ENCODE results near the gene ZNF672.
"Not testable (repeated sequence)": the region's sequence is repeated elsewhere in the genome, so short reads cannot be mapped to it uniquely, and the experiment has no call there.

ZNF672 gene

DNA sequence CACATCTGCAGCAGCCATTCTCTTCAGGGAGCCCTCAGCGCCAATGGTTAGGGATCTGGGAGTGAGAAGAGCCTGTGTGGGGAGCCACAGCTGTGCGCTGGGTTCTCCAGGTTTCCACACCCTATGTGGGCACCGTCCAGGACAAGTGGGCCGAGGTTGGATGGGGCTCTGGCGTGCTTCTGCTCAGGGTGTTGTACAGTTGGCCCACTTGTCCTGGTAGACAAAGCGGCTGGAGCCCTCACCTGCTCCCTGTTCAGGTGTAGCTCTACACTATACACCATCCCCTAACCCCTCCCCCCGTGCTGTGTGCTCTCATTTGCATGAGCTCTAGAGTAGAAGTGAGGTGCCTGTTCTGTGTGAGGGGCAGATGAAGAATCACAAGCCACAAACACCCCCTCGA is 24.5 kb upstream of the ZNF672 start:
- no peak for DNase-seq

DNA sequence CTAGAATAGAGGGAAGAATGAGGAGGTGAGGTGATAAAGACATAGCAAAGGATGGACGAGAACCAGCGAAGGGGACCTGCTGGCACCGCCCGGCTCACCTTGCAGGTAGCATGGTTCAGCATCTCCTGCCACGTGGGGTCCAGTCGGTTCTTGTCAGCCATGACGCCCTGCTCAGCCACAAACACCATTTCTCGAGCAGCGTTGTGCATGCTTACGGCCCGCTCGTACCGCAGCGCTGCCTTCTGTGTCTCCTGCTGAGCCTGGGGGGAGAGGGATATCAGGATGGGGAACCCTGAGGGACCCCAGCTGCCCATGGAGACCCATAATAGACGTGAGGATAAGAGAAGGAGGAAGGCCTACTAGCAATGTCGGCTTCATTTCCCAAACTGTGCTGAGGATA is 23.7 kb upstream of the ZNF672 start:
- no peak for DNase-seq

DNA sequence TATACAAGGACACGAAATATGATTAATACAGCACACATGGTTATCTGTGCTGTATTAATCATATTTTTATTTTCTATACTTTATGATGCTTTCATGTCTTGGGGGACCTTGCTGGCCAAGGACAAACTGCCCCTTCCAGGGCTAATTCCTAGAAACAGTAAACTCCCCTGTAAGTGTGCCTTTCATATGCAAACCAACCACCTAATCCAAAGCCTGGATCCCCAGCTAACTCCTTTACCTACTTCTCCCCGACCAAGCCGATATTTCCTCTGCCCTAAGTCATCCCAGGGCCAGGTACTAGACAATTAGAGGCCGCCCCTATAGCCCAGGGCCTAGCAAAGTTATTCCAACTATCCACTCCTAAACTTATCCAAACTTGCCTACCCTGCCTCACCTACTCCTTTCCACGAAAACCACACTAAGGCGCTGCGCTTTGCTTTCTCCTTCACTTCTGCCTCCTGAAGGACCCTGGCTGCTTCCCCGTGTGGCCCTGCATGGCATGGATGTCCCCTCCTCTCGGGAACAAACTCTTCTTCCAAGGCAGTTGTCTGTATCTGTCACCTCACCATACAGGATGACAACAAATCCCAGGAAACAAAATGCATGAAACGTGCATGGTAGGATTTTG is 22.5 kb upstream of the ZNF672 start:
- no peak for DNase-seq

DNA sequence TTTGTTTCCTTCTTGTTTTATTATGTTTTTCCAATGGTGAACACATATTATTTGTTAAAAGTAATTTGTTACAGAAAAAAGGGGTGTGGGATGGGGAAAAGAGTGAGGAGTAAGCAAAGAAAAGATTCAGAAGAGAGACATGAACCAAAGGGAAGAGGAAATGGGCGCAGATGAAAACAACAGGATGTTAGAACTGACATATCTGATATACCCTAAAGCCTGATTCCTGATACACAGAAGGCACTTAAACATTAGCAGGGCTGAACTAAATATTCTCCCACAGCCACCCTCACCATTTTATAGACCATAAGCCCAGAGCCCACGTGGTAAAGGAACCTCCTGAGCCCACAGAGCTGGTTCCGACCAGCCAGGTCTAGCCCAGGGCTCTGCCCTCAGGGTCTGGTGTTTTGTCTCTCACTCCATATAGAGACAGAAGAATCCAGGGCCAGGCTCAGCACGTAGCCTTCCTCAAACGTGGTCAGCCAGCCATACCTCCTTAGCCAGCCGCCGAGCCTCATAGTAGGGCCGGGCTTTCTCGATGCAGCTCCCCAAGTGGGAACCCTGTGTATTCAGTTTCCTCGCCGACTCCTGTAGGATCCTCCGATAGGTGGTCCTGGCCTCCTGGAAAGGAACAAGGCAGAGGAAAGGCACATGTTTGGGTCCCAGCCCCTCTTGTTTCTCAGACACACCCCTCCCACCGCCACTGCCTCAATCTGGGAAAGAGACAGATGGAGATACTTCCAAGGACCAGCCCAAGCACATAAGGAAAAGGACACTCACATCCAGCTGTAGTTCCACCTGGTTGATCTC is 21.8 kb upstream of the ZNF672 start:
- no peak for DNase-seq

DNA sequence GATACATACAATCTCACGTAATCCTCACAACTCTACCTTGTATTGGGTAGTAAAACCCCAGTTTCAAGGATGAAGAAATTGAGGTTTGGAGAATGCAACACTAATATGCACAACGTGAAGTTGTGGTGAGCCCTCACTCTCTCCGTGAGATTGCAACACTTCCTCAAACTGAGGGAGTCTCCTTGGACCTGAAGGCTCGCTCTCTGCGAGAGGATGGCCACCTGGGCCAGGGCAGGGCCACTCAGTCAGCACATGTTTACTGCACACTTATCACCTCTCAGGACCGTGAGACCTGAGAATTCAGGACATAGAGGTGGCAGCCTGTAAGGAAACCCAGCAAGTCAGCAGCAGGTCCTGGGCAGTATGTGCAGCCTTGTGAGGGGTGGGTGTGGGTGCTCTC is 21.0 kb upstream of the ZNF672 start:
- DNase-seq, result no peak

DNA sequence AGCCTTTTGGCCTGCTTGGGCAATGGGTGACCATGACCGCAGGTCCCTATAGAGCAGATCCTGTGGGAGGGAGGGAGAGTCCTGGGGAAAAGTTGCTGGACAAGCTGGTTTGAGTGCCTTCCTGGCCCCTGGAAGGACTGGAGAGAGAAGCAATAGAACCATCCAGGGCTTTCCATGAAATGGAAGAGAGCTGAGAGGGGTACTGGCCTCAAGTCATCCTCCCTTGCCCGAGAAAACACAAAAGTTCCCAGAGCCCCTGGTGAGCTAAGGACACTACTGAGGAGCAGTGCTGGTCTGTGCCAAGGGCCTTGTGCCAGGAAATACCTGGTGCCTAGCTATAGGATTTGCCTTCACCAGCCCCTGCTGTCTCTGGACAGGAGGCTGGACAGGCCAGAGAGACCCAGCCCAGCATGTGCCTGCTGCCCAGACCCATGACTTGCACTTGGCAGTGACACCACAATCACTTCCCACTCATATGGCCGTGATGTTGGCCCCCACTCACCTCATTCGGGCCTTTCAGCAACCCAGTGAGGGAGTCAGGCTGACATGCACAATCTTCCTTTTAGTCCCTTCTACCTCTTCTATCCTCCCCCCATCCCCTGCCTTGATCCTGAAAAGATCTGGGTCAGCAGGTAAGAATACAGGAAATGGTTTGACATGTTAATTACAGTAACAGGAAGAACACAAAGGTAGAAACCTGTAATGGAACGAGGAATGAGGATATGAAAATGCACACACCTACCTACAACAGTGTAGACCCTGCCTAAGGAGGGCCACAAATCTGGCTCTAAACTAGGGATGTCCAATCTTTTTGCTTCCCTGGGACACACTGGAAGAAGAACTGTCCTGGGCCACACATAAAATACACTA is 19.3 kb upstream of the ZNF672 start:
- DNase-seq, result no peak

GRCh38 chr1:248820041-248820585 is 17.9 kb upstream of the ZNF672 start:
- DNase-seq, result no peak

DNA sequence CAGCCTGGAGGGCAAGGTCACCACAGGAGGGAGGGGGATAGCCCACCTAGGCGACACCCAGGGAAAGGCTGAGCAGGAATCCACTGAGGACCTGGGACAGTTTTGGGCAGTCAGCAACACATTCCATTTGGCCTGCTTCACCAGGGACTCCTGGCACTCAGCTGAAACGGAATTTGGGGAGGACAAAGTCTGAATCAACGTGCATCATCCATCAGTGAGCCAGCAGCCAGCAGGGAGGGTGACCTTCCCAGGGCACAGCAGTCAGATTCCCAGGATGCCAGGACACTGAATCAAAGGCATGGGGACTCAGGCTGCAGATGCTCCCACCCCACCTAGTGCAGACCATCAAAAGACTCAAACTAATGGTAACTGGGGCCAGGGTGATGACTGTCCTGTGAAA is 16.9 kb upstream of the ZNF672 start:
- DNase-seq, result peak; percentile 88

GRCh38 chr1:248821641-248822040 is 16.4 kb upstream of the ZNF672 start:
- no peak for DNase-seq

GRCh38 chr1:248822148-248823032 is 15.6 kb upstream of the ZNF672 start:
- no peak for DNase-seq

- DNase-seq, result peak; percentile 96
These were observed 14.5 kb upstream of the ZNF672 start for GRCh38 chr1:248823517-248824001.

DNA sequence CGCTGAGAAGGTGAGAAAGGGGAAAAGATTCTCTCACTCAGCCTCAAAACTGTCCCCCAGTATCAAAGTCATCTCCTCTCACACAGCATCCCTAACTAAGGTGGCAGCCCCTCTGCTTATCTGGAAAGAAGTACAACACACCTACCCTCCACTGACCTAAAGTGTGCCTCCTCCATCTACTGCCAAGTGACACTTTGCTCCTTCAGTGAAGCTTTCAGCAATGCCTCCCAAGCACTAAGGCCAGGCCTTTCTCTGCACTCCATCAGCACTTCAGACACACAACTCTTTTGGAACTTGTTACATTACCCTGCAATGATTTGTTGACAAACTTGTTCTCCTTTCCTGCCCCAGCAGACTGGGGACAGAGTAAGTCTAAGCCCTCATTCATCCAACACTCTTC is 13.7 kb upstream of the ZNF672 start:
- no peak for DNase-seq

DNA sequence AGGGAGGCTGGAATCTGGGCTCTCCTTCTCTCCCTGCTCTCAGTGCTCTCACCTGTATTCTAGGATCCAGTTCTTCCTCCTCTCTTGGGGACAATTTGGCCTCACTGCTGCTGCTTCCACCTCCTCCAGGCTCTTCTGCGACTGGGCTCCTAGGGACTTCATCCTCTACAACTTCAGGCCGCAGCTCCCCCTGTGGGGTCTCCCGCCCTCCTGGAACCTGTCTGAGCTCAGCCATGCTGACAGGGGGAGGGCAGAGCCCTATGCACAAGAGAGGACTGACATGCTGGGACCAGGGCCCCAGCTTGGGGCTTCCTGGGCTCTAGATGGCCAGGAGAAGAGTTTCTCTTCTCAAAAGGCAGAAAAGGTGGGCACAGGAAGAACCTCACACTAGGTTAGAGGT is 13.3 kb upstream of the ZNF672 start:
- DNase-seq, result no peak

DNA sequence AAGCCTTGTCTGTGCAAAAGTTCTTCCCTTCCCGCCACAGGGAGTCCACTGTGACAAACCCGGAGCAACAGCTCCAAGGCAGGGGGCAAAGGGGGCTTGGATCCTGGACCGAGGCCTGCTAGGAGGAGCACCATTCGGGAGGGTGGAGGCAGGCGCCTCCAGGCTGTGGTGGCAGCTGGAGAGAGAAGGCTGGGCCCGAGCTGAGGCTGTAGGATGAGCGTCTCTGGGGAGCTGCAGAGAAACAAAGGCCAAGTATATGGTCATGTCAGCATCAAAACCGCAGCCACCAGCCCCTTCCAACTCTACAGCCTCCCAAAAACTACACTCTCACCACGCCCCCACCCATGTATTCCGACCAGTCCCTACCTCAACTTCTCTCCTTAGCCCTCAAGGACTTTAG is 12.9 kb upstream of the ZNF672 start:
- no peak for DNase-seq

- DNase-seq, result no peak
These were observed 12.5 kb upstream of the ZNF672 start for GRCh38 chr1:248825573-248825908.

DNA sequence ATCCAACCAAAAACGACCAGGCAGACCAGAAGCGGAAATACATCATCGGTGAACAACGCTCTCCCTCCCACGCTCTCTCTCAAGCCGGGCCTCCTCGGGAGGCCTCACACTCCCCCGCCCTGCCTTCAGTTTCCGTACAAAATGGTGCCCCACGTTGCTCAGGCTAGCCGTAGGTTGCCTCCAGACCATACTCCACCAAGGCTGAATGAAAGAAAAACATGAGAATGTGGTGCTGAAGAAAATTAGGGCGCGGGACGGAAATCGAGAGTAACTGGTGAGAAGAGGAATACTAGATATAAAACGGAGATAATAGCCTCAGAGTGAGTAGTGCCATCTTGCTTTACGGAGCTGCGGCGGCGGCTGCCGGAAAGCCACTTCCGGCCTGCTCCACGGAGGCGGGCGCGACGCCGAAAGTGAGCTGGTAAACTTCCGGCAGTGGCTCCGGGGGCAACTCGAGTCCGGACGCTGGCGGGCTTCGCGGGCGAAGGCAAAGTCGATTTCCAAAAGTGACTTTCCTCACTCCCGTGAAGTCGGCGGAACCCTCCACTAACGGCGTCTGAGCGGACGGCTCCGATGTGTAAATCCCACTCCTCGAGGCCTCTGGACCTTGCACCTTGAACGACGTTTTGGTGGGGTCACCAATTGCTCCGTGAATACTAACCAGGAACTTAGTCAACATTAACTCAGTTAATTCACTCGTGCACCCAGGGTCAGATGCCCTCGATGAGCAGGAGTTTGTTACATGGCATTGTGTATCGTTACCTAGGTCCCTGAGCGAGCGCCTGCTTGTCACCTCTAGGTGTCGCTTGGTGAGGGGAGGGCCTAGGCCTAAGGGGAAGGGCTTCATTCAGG is 11.9 kb upstream of the ZNF672 start, which contains the start of gene SH3BP5L:
SH3BP5L (minus strand) TSS at position 7 of the 852 bp plus-strand sequence. CDS start 980 bp downstream, outside the sequence.
- peak; percentile 96 for DNase-seq

DNA sequence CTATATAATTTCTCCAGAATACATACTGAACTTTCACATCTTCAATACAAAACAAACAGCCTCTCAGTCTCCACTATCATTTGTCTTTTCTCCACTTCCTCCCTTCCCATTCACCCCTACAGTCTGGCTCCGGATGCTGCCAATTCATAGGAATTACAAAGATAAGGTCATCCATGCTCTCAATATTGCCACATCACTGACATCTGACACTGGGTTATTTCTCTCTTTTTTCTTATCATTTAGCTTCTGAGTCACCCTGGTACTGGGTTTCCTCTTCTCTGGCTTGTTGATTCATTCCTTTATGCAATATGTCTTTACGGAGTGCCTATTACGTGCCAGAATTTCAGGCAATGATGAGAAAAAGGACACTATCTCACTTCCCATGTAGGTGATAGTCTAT is 9.2 kb upstream of the ZNF672 start:
- peak; percentile 46 for DNase-seq

DNA sequence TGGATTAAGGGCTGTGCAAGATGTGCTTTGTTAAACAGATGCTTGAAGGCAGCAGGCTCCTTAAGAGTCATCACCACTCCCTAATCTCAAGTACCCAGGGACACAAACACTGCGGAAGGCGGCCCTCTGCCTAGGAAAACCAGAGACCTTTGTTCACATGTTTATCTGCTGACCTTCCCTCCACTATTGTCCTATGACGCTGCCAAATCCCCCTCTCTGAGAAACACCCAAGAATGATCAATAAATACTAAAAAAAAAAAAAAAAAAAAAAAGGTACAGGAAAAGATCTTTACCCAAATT is 7.4 kb upstream of the ZNF672 start:
- DNase-seq, result not testable (repeated sequence)

GRCh38 chr1:248831842-248832241 is 6.2 kb upstream of the ZNF672 start:
- no peak for DNase-seq

- DNase-seq, result no peak
These were observed 3.6 kb upstream of the ZNF672 start for GRCh38 chr1:248834343-248834940.

Data from fibroblast of skin of abdomen (primary cell).